GM08714 (cell line): Measurements from ENCODE around the gene MMAB.

Experiments
- H3K4me3 ChIP-seq: fragments of 200-500 bp; sonication (Bioruptor generic); 2 replicates; pipeline ENCODE4 v1.5.1; 2014; ENCODE audit warnings: mild to moderate bottlenecking, low read length, inconsistent platforms
- ZNF274 ChIP-seq: IDR thresholded peaks from 2 replicates; pipeline ENCODE4 v1.6.1; 2012; ENCODE audit warnings: mild to moderate bottlenecking, low read depth, low read length

The MMAB gene

GRCh38 chr12:109518820-109519665, 54.3 kb downstream of the MMAB start:
- no peak overlapping the region for H3K4me3 ChIP-seq
- no peak for TF ChIP-seq ZNF274

GRCh38 chr12:109517619-109518018, 55.7 kb downstream of the MMAB start:
- H3K4me3 ChIP-seq = no peak overlapping the region
- TF ChIP-seq ZNF274 = no peak

- TF ChIP-seq ZNF274 = no peak
- no peak overlapping the region for H3K4me3 ChIP-seq
Measured at GRCh38 chr12:109513977-109514376, 59.3 kb downstream of the MMAB start.

- H3K4me3 ChIP-seq = no peak overlapping the region
- TF ChIP-seq ZNF274 = no peak
Measured at GRCh38 chr12:109513051-109513450, 60.3 kb downstream of the MMAB start.

- TF ChIP-seq ZNF274 = no peak
- H3K4me3 ChIP-seq = no peak overlapping the region
Measured at GRCh38 chr12:109512608-109513007, 60.7 kb downstream of the MMAB start.

- no peak overlapping the region for H3K4me3 ChIP-seq
- TF ChIP-seq ZNF274 = no peak
Measured at GRCh38 chr12:109510196-109510595, 63.1 kb downstream of the MMAB start.

- no peak overlapping the region for H3K4me3 ChIP-seq
- no peak for TF ChIP-seq ZNF274
Measured at GRCh38 chr12:109504068-109504467, 69.2 kb downstream of the MMAB start.
